K562 (cell line): ENCODE data around the gene ST7.

Experiments used
- CHD7 ChIP-seq: fragments of 200-600 bp; sonication (generic); IDR thresholded peaks from one replicate; pipeline ENCODE4 v1.6.1; 2012; ENCODE audit warnings: mild to moderate bottlenecking, low read depth, low read length, inconsistent platforms
- E2F8 ChIP-seq: fragments of 450-650 bp; IDR thresholded peaks from 2 replicates; pipeline ENCODE4 v1.7.1; 2018; ENCODE audit warnings: mild to moderate bottlenecking, low read depth; ENCODE audit not compliant: partially characterized antibody

GRCh38 chr7:117164620-117165019 is 211.3 kb downstream of the ST7 start:
- no peak for TF ChIP-seq E2F8
- no peak for TF ChIP-seq CHD7
